ENCODE data around the gene SGCE.
A peak's percentile ranks its signal among the peaks of the same experiment; 100 is the strongest.

SGCE gene

DNA sequence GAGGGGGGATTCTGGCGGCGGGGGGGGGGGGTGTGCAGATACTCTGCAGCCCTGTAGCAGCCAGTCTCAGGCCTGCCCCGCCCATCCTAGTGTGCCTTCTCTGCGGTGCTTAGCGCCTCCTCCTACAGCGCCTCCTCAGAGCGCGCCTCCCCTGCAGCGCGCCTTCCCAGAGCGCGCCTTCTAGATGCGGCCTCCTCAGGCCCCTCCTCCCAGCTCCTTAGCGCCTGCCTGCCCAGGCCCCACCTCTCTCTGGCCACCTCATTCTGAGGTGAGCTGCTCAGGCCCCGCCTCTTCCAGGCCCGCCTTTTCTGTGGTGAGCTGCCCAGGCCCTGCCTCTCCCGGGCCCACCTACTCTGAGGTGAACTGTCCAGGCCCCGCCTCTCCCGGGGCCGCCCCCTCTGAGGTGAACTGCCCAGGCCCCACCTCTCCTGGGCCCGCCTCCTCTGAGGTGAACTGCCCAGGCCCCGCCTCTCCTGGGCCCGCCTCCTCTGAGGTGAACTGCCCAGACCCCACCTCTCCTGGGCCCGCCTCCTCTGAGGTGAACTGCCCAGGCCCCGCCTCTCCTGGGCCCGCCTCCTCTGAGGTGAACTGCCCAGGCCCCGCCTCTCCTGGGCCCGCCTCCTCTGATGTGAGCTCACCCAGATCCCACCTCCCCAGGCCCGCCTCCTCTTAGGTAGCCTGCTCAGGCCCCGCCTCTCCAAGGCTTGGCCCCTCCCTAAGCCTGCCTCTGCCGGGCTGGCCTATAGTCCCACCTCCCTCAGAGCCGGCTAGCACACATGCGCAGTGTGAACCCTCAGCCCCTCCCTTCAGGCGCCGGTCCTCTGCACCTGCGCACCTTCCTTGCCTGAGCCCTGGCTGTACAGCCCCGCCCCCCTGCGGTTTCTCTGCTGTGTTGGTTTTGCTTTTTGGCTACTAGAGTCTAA lies 2.1 kb upstream of the SGCE start (continued):
- TF ChIP-seq, protein P1, sequence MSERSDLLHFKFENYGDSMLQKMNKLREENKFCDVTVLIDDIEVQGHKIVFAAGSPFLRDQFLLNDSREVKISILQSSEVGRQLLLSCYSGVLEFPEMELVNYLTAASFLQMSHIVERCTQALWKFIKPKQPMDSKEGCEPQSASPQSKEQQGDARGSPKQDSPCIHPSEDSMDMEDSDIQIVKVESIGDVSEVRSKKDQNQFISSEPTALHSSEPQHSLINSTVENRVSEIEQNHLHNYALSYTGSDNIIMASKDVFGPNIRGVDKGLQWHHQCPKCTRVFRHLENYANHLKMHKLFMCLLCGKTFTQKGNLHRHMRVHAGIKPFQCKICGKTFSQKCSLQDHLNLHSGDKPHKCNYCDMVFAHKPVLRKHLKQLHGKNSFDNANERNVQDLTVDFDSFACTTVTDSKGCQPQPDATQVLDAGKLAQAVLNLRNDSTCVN (tag by site-specific recombination; optimal IDR thresholded peaks at IDR 0.05) = peak; percentile 57
- TF ChIP-seq ZNF184 (tag by site-specific recombination; IDR thresholded peaks at IDR 0.05) (no peak), YY1 (tag by site-specific recombination; IDR thresholded peaks at IDR 0.05) (no peak), ZNF2 (tag by site-specific recombination; IDR thresholded peaks at IDR 0.05) (no peak), REPIN1 (tag by site-specific recombination; IDR thresholded peaks at IDR 0.05; ENCODE audit: low read depth) (no peak), ZNF621 (tag by site-specific recombination; IDR thresholded peaks at IDR 0.05) (no peak)
- TF ChIP-seq, protein P2, sequence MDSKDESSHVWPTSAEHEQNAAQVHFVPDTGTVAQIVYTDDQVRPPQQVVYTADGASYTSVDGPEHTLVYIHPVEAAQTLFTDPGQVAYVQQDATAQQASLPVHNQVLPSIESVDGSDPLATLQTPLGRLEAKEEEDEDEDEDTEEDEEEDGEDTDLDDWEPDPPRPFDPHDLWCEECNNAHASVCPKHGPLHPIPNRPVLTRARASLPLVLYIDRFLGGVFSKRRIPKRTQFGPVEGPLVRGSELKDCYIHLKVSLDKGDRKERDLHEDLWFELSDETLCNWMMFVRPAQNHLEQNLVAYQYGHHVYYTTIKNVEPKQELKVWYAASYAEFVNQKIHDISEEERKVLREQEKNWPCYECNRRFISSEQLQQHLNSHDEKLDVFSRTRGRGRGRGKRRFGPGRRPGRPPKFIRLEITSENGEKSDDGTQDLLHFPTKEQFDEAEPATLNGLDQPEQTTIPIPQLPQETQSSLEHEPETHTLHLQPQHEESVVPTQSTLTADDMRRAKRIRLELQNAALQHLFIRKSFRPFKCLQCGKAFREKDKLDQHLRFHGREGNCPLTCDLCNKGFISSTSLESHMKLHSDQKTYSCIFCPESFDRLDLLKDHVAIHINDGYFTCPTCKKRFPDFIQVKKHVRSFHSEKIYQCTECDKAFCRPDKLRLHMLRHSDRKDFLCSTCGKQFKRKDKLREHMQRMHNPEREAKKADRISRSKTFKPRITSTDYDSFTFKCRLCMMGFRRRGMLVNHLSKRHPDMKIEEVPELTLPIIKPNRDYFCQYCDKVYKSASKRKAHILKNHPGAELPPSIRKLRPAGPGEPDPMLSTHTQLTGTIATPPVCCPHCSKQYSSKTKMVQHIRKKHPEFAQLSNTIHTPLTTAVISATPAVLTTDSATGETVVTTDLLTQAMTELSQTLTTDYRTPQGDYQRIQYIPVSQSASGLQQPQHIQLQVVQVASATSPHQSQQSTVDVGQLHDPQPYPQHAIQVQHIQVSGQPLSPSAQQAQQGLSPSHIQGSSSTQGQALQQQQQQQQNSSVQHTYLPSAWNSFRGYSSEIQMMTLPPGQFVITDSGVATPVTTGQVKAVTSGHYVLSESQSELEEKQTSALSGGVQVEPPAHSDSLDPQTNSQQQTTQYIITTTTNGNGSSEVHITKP (tag by site-specific recombination; IDR thresholded peaks at IDR 0.05) = 0 out of 2 replicates have a peak, but pooled peaks have one; percentile 5
- TF ChIP-seq, protein P3, sequence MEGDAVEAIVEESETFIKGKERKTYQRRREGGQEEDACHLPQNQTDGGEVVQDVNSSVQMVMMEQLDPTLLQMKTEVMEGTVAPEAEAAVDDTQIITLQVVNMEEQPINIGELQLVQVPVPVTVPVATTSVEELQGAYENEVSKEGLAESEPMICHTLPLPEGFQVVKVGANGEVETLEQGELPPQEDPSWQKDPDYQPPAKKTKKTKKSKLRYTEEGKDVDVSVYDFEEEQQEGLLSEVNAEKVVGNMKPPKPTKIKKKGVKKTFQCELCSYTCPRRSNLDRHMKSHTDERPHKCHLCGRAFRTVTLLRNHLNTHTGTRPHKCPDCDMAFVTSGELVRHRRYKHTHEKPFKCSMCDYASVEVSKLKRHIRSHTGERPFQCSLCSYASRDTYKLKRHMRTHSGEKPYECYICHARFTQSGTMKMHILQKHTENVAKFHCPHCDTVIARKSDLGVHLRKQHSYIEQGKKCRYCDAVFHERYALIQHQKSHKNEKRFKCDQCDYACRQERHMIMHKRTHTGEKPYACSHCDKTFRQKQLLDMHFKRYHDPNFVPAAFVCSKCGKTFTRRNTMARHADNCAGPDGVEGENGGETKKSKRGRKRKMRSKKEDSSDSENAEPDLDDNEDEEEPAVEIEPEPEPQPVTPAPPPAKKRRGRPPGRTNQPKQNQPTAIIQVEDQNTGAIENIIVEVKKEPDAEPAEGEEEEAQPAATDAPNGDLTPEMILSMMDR (tag by site-specific recombination; IDR thresholded peaks at IDR 0.05) = 0 out of 2 replicates have a peak, but pooled peaks have one; percentile 12

DNA sequence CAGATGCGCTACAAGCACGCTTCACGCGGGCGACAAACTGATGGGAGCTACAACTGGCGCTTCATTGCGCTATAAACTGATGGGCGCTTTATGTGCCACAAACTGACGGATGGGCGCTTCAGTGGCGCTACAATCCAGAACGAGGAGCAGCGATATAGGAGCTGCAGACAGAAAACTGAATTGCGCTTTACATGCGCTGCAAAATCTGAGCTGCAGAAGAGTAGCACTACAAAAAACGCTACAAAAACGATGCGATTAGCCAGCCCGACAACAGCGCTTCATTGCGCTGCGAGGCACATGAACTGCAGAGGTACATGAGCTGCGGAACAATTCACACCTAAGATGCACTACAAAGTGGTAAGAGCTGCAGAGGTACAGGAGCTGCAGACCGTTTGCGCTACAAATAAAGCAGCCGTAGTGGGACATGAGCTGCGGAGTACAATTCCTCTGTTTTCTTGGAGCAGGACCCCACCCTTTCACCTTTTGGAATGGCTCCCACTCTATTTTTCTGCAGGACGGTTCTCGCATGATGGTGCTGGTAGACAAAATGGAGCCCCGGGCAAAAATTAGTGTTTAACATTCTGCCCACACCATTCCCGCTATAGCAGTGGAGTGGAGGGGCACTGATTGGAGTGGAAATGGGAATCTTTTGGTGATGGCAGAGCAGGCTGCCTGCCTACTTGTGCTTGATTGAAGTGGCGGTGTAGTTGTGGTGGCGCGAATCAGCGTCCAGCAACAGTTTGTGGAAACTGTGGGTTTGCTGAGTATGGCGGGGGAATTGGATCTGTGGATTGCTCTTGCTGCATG lies 1.2 kb upstream of the SGCE start:
- H3K9me3 ChIP-seq (ENCODE audit: control insufficient read depth, insufficient read depth, low read depth, low read length) = no peaks in the 10 kb centered on the region
- H3K4me3 ChIP-seq (ENCODE audit: low read depth, low read length) = peak overlapping the region; percentile 43
- no peaks in the 10 kb centered on the region for H3K36me3 ChIP-seq (ENCODE audit: control insufficient read depth in 2 of 2, insufficient read depth in 1 of 2, low read length in 2 of 2)
- peaks cover 18% of the 10 kb centered on the region for H3K4me1 ChIP-seq (ENCODE audit: control insufficient read depth, insufficient read depth, low read length)
- POLR2A ChIA-PET = interaction anchor here (0.6 to 1.8 kb wide), 5 partner anchors 11 to 462 kb away, joined by 3 to 8 read pairs (median 3); no protein-coding TSS in a partner anchor
- peak overlapping the region; percentile 54 for H3K27ac ChIP-seq (ENCODE audit: extremely low read depth, low read depth, low read length)
- CTCF ChIA-PET = interaction anchor here (0.8 to 1.9 kb wide), 3 partner anchors 211 to 590 kb away, joined by 3 to 8 read pairs (median 4); no protein-coding TSS in a partner anchor
- TF ChIP-seq ZNF10 (tag by site-specific recombination; IDR thresholded peaks at IDR 0.05) (no peak), ZFP69B (tag by site-specific recombination; IDR thresholded peaks at IDR 0.05) (no peak), GFI1B (tag by site-specific recombination; IDR thresholded peaks at IDR 0.05) (0 out of 2 replicates have a peak, but pooled peaks have one; percentile 43), ZNF521 (tag by site-specific recombination; IDR thresholded peaks at IDR 0.05) (no peak), KLF1 (tag by site-specific recombination; IDR thresholded peaks at IDR 0.05) (no peak), ZNF292 (tag by site-specific recombination; IDR thresholded peaks at IDR 0.05; ENCODE audit: borderline replicate concordance, low read depth) (no peak), ZNF658 (tag by site-specific recombination; IDR thresholded peaks at IDR 0.05) (no peak), ZNF549 (tag by site-specific recombination; IDR thresholded peaks at IDR 0.05) (no peak), SCRT1 (tag by site-specific recombination; IDR thresholded peaks at IDR 0.05; ENCODE audit: borderline replicate concordance) (peak; percentile 76), ZNF138 (tag by site-specific recombination; IDR thresholded peaks at IDR 0.05; ENCODE audit: borderline replicate concordance) (no peak), TRIM28 (IDR thresholded peaks at IDR 0.05; ENCODE audit: borderline replicate concordance, low read length) (no peak), ZNF768 (tag by site-specific recombination; IDR thresholded peaks at IDR 0.05) (no peak)
- TF ChIP-seq, protein P4, sequence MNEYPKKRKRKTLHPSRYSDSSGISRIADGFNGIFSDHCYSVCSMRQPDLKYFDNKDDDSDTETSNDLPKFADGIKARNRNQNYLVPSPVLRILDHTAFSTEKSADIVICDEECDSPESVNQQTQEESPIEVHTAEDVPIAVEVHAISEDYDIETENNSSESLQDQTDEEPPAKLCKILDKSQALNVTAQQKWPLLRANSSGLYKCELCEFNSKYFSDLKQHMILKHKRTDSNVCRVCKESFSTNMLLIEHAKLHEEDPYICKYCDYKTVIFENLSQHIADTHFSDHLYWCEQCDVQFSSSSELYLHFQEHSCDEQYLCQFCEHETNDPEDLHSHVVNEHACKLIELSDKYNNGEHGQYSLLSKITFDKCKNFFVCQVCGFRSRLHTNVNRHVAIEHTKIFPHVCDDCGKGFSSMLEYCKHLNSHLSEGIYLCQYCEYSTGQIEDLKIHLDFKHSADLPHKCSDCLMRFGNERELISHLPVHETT (tag by site-specific recombination; IDR thresholded peaks at IDR 0.05) = no peak
- TF ChIP-seq, protein P5, sequence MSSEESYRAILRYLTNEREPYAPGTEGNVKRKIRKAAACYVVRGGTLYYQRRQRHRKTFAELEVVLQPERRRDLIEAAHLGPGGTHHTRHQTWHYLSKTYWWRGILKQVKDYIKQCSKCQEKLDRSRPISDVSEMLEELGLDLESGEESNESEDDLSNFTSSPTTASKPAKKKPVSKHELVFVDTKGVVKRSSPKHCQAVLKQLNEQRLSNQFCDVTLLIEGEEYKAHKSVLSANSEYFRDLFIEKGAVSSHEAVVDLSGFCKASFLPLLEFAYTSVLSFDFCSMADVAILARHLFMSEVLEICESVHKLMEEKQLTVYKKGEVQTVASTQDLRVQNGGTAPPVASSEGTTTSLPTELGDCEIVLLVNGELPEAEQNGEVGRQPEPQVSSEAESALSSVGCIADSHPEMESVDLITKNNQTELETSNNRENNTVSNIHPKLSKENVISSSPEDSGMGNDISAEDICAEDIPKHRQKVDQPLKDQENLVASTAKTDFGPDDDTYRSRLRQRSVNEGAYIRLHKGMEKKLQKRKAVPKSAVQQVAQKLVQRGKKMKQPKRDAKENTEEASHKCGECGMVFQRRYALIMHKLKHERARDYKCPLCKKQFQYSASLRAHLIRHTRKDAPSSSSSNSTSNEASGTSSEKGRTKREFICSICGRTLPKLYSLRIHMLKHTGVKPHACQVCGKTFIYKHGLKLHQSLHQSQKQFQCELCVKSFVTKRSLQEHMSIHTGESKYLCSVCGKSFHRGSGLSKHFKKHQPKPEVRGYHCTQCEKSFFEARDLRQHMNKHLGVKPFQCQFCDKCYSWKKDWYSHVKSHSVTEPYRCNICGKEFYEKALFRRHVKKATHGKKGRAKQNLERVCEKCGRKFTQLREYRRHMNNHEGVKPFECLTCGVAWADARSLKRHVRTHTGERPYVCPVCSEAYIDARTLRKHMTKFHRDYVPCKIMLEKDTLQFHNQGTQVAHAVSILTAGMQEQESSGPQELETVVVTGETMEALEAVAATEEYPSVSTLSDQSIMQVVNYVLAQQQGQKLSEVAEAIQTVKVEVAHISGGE (tag by site-specific recombination; conservative IDR thresholded peaks at IDR 0.05; ENCODE audit: low read depth) = peak; percentile 20; the same call in 1 of the 2 replicates

Data from HEK293 (cell line).